Mesendoderm (in vitro differentiated cells): ENCODE results near the gene FBXW5.
A peak's percentile ranks its signal among the peaks of the same experiment; 100 is the strongest.

Experiments used
- DNase-seq: peaks from one replicate; pipeline ENCODE4 v3.0.0; 2013
- H2AK5ac ChIP-seq: 2 replicates; pipeline ENCODE4 v1.6.1; 2013; ENCODE audit warnings: low read length, inconsistent platforms
- H2BK120ac ChIP-seq: 2 replicates; pipeline ENCODE4 v1.6.1; 2013; ENCODE audit warnings: low read depth, mild to moderate bottlenecking, low read length, moderate library complexity, mixed read lengths
- H2BK15ac ChIP-seq: replicated peaks from 2 replicates; pipeline ENCODE4 v1.6.1; 2013; ENCODE audit warnings: low read depth, mild to moderate bottlenecking, moderate library complexity
- H2BK5ac ChIP-seq: 2 replicates; pipeline ENCODE4 v1.6.1; 2013; ENCODE audit warnings: low read length, inconsistent platforms
- H3K18ac ChIP-seq: 2 replicates; pipeline ENCODE4 v1.6.1; 2013; ENCODE audit warnings: mild to moderate bottlenecking, low read length, mixed read lengths
- H3K23ac ChIP-seq: one replicate; pipeline ENCODE4 v1.6.1; 2013; ENCODE audit warnings: low read length
- H3K27ac ChIP-seq: 2 replicates; pipeline ENCODE4 v1.5.1; 2013; ENCODE audit warnings: low read depth, mild to moderate bottlenecking, inconsistent platforms, low read length, moderate library complexity
- H3K27me3 ChIP-seq: 2 replicates; pipeline ENCODE4 v1.6.1; 2013; ENCODE audit warnings: low read length, control low read depth, mild to moderate bottlenecking, inconsistent platforms; ENCODE audit not compliant: insufficient read depth, poor library complexity
- H3K36me3 ChIP-seq: 2 replicates; pipeline ENCODE4 v1.6.1; 2013; ENCODE audit warnings: low read length, inconsistent platforms; ENCODE audit not compliant: control insufficient read depth, insufficient read depth
- H3K4ac ChIP-seq: one replicate; pipeline ENCODE4 v1.6.1; 2013; ENCODE audit warnings: low read depth, mild to moderate bottlenecking, low read length, moderate library complexity
- H3K4me1 ChIP-seq: 2 replicates; pipeline ENCODE4 v1.6.1; 2013; ENCODE audit warnings: low read depth, low read length, inconsistent platforms; ENCODE audit not compliant: control insufficient read depth
- H3K4me2 ChIP-seq: 2 replicates; pipeline ENCODE4 v1.6.1; 2013; ENCODE audit warnings: low read length
- H3K4me3 ChIP-seq: 2 replicates; pipeline ENCODE4 v1.5.1; 2013; ENCODE audit warnings: mild to moderate bottlenecking, low read length
- H3K56ac ChIP-seq: one replicate; pipeline ENCODE4 v1.6.1; 2013; ENCODE audit warnings: low read length
- H3K79me1 ChIP-seq: 2 replicates; pipeline ENCODE4 v1.6.1; 2013; ENCODE audit warnings: low read length, inconsistent platforms
- H3K79me2 ChIP-seq: 2 replicates; pipeline ENCODE4 v1.6.1; 2013; ENCODE audit warnings: mild to moderate bottlenecking, low read length; ENCODE audit not compliant: control insufficient read depth, insufficient read depth
- H3K9ac ChIP-seq: 2 replicates; pipeline ENCODE4 v1.6.1; 2013; ENCODE audit warnings: low read length, inconsistent platforms
- H4K5ac ChIP-seq: one replicate; pipeline ENCODE4 v1.6.1; 2013; ENCODE audit warnings: low read length
- H4K8ac ChIP-seq: one replicate; pipeline ENCODE4 v1.6.1; 2013; ENCODE audit warnings: low read depth, mild to moderate bottlenecking, control low read depth, low read length, moderate library complexity
- WGBS: extraction: QIAGEN DNeasy Blood & Tissue Kit; methylation state at CpG from one replicate; pipeline ENCODE4 v1.1.7; 2013; ENCODE audit warnings: low lambda C conversion rate, missing lambda C conversion rate; ENCODE audit not compliant: insufficient coverage; ENCODE audit errors: extremely low coverage; 5-methylcytosine and 5-hydroxymethylcytosine counted together

FBXW5 gene

DNA sequence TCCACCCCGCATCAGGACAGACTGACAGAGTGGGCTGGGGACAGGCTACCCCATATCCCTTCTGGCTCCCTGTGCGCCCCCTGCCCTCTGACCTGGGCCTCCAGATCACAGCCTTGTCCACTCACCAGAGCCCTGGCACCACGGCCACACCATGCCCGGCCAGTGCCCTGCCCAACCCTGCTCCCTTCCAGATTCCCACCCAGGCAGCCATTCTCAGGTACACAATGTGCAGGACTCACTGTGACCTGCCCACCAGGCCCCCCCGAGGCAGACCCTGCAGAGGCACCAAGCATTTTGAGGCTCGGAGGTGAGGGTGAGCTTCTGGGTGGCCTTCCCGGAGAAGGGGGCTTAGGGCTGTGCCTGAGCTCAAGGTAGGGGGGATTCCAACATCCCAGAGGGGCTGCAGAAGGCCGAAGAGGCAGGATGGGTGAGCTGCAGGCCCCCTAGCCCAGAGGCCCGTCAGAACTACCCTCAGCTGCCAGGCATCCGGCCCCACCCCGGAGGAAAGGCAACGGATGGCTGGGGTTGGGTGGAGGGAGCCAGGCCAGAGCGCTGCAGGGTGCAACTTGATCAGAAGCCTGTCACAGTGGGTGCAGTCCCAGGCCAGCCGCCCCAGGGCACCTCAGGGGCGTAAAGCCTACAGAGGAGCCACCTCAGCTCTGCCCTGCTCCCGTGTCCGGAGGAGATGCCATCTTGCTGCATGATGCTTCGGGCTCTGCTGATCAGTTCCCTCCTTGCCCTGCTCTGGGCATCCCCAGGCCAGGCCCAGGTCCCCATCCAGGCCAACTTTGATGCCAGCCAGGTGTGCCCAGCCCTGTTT lies 37.9 kb upstream of the FBXW5 start, which contains the start of gene LCNL1:
LCNL1 (plus strand) TSS at position 762 of the 820 bp plus-strand sequence. CDS start 594 bp downstream, outside the sequence.
- no peak within 1 kb of the TSS for H4K5ac ChIP-seq
- no peaks in the 10 kb centered on the region for H3K79me1 ChIP-seq
- no CpG with 5 or more reads among the region's 18 CpGs for WGBS

DNA sequence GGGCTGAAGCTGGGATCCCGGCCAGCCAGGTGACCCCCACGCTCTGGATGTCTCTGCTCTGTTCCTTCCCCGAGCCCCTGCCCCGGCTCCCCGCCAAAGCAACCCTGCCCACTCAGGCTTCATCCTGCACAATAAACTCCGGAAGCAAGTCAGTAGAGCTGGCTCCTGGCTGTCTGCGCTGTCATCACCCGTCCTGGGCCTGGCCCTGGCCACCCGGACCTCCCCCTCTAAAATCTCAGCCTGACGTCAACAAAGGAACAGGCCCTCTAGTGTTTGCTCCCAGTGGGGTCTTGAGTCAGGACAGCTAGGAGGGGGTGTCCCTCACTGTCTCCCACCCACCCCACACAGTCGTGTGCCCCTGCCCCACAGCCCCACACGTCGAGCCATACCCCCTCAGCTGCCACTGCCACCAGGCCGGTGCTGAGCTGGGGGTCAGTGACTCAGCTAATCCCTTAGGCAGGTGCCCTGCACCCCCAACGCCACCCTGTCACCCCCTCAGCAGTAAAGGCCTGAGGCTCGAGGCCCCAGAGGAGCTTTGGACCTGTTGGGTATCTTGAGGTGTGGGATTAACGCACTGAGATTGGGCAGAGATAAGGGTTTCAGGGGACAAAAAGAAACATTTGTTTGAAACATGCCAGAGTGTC lies 37.2 kb upstream of the FBXW5 start:
- no peaks in the 10 kb centered on the region for H3K79me2 ChIP-seq
- H2BK120ac ChIP-seq: no peak overlapping the region
- no peak overlapping the region for H3K18ac ChIP-seq
- DNase-seq: no peak
- H3K4me1 ChIP-seq: no peaks in the 10 kb centered on the region
- no CpG with 5 or more reads among the region's 17 CpGs for WGBS
- no peak overlapping the region for H2BK5ac ChIP-seq
- H4K8ac ChIP-seq: no peak overlapping the region
- H2AK5ac ChIP-seq: no peak overlapping the region
- no peak overlapping the region for H3K9ac ChIP-seq
- H3K4ac ChIP-seq: no peak overlapping the region
- H3K36me3 ChIP-seq: no peaks in the 10 kb centered on the region
- no peak overlapping the region for H3K23ac ChIP-seq
- no peak overlapping the region for H3K56ac ChIP-seq
- peaks cover 8% of the 10 kb centered on the region for H3K27me3 ChIP-seq
- no peak overlapping the region for H2BK15ac ChIP-seq
- H3K4me2 ChIP-seq: no peak overlapping the region
- H3K27ac ChIP-seq: no peak overlapping the region
- H3K79me1 ChIP-seq: no peaks in the 10 kb centered on the region
- no peak overlapping the region for H3K4me3 ChIP-seq
- no peak overlapping the region for H4K5ac ChIP-seq

More for the DNA sequence above, 37.9 kb upstream of the FBXW5 start, which contains the start of gene LCNL1:
- Histone ChIP-seq H3K4me2 (no peak within 1 kb of the TSS), H2BK15ac (no peak within 1 kb of the TSS), H2BK5ac (no peak within 1 kb of the TSS), H2BK120ac (no peak within 1 kb of the TSS), H3K27me3 (peaks cover 8% of the 10 kb centered on the region), H3K56ac (no peak within 1 kb of the TSS), H3K18ac (no peak within 1 kb of the TSS), H3K4ac (no peak within 1 kb of the TSS), H3K23ac (no peak within 1 kb of the TSS), H2AK5ac (no peak within 1 kb of the TSS), H3K79me2 (no peaks in the 10 kb centered on the region), H3K36me3 (no peaks in the 10 kb centered on the region), H3K4me1 (no peaks in the 10 kb centered on the region), H3K4me3 (no peak within 1 kb of the TSS), H3K27ac (no peak within 1 kb of the TSS), H3K9ac (no peak within 1 kb of the TSS), H4K8ac (no peak within 1 kb of the TSS)
- DNase-seq: no peak

DNA sequence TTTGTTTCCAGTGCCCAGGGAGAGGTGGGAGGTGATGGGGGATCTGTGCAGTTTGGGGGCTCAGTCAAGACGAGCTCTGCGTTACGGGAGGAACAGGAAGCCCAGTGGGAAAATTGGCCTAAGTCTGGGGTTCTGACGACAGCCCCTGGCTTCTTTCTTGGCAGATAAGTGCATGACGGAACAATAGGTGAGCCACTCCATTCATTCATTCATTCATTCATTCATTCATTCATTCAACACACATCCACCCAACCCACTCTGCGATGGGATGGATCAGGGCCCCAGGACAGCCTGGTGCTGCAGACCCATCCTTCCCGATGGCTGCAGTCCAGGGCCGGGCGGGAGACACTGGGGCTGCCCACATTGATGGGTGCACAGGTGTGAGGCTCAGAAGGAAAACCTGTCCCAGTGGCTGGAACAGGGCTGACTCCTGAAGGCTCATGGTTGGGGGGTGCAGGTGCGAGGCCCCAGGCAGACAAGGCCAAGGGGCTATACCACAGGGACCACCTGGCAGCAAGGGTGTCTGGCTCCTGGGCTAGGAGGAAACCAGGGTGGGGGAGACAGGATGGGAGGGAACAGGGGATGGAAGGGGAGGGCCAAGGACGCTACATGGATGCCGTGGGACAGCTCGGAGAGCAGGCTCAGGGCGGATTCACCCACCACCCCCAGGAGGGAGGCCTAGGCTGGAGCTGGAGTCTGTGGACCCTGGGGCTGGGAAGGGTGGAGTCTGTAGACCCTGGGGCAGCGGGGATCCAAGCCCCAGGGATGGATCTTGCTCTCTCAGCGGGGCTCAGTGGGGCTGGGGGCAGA lies 36.3 kb upstream of the FBXW5 start:
- H3K56ac ChIP-seq: no peak overlapping the region
- H3K27ac ChIP-seq: no peak overlapping the region
- H2AK5ac ChIP-seq: no peak overlapping the region
- no peaks in the 10 kb centered on the region for H3K79me2 ChIP-seq
- H3K36me3 ChIP-seq: no peaks in the 10 kb centered on the region
- H3K23ac ChIP-seq: no peak overlapping the region
- H2BK15ac ChIP-seq: no peak overlapping the region
- H3K4me2 ChIP-seq: no peak overlapping the region
- no CpG with 5 or more reads among the region's 16 CpGs for WGBS
- H3K9ac ChIP-seq: no peak overlapping the region
- no peak overlapping the region for H3K4me3 ChIP-seq
- no peak overlapping the region for H4K5ac ChIP-seq
- H3K27me3 ChIP-seq: peaks cover 8% of the 10 kb centered on the region
- no peaks in the 10 kb centered on the region for H3K79me1 ChIP-seq
- no peak for DNase-seq
- no peak overlapping the region for H3K4ac ChIP-seq
- no peak overlapping the region for H4K8ac ChIP-seq
- H2BK120ac ChIP-seq: no peak overlapping the region
- H3K18ac ChIP-seq: no peak overlapping the region
- H3K4me1 ChIP-seq: no peaks in the 10 kb centered on the region
- no peak overlapping the region for H2BK5ac ChIP-seq

DNA sequence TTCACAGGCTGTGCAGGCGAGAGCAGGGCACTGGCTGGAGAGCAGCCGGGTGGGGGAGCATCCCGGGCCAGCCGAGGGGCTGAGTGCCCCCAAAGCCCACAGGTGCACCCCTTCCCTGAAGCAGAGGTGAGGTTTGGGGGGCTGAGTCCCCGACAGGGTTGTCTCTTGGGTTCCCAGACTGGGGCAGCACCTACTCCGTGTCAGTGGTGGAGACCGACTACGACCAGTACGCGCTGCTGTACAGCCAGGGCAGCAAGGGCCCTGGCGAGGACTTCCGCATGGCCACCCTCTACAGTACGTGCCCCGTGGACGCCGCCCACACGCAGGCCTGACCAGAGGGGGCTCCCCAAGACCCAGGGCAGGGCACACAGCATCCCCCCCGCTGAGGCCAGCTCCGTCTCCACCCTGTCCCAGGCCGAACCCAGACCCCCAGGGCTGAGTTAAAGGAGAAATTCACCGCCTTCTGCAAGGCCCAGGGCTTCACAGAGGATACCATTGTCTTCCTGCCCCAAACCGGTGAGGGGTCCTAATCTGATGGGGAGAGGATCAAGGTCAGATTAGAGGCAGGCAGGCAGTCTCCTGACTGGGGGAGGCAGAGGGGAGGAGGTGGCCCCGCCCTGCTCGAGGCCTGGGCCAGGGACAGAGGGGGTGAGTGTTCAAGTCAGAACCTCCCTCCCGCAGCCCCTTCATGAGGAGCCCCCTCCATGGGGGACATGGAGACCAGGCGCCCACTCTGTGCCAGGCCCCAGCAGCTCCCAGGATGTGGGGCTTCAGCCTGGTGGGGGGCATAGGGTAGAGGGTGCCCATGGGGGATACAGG lies 35.4 kb upstream of the FBXW5 start:
- no peak overlapping the region for H2BK15ac ChIP-seq

DNA sequence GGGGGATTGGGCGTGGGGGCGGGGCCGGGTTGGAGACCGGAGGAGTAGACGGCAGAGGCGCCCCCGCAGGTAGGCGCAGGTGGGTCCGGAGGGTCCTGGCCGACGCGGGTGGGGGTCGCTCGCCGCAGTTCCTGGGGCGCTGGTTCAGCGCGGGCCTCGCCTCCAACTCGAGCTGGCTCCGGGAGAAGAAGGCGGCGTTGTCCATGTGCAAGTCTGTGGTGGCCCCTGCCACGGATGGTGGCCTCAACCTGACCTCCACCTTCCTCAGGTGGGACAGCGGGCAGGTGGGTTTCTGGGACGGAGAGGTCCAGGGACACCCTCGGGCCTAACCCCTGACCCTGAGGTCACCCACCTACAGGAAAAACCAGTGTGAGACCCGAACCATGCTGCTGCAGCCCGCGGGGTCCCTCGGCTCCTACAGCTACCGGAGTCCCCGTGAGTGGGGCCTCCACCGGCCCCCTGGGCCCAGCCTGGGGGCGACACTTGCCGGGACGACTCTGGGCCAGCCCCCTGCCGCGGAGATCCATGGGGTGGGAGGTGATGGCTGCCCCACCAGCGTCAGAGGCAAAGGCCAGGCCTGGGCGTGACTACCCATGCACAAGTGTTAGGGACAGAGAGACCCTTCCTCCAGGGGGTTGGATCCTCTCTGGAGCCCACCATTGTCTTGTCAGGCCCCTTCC lies 34.5 kb upstream of the FBXW5 start:
- Histone ChIP-seq H2AK5ac (no peak overlapping the region), H3K56ac (no peak overlapping the region), H3K4me3 (no peak overlapping the region), H2BK120ac (no peak overlapping the region), H3K36me3 (no peaks in the 10 kb centered on the region), H4K8ac (no peak overlapping the region), H2BK5ac (no peak overlapping the region), H3K79me2 (no peaks in the 10 kb centered on the region), H2BK15ac (no peak overlapping the region), H3K4ac (no peak overlapping the region), H3K4me1 (no peaks in the 10 kb centered on the region), H3K9ac (no peak overlapping the region), H3K27ac (no peak overlapping the region), H3K27me3 (no peaks in the 10 kb centered on the region), H3K79me1 (no peaks in the 10 kb centered on the region), H3K4me2 (no peak overlapping the region), H3K18ac (no peak overlapping the region), H4K5ac (no peak overlapping the region), H3K23ac (no peak overlapping the region)
- no peak for DNase-seq
- no CpG with 5 or more reads among the region's 41 CpGs for WGBS

More for the DNA sequence above, 35.4 kb upstream of the FBXW5 start:
- H2AK5ac ChIP-seq: no peak overlapping the region
- H4K8ac ChIP-seq: no peak overlapping the region
- H3K4me2 ChIP-seq: no peak overlapping the region
- no peak overlapping the region for H2BK5ac ChIP-seq
- no peaks in the 10 kb centered on the region for H3K79me2 ChIP-seq
- H3K56ac ChIP-seq: no peak overlapping the region
- H3K27ac ChIP-seq: no peak overlapping the region
- no peak overlapping the region for H2BK120ac ChIP-seq
- WGBS: no CpG with 5 or more reads among the region's 26 CpGs
- no peak overlapping the region for H4K5ac ChIP-seq
- no peak overlapping the region for H3K18ac ChIP-seq
- no peak overlapping the region for H3K9ac ChIP-seq
- no peaks in the 10 kb centered on the region for H3K4me1 ChIP-seq
- peaks cover 2% of the 10 kb centered on the region for H3K27me3 ChIP-seq
- H3K79me1 ChIP-seq: no peaks in the 10 kb centered on the region
- no peak overlapping the region for H3K4ac ChIP-seq
- DNase-seq: peak; percentile 46
- H3K23ac ChIP-seq: no peak overlapping the region
- no peak overlapping the region for H3K4me3 ChIP-seq
- H3K36me3 ChIP-seq: no peaks in the 10 kb centered on the region
